ENCODE measurements around the gene HNRNPU. TPM values are rescaled to one million over a fixed set of nuclear protein-coding genes. Genes with fewer than 3 reads are reported as not detected.

Gene HNRNPU
- total RNA-seq, 1 donor from 2014 or later: 167 TPM

DNA sequence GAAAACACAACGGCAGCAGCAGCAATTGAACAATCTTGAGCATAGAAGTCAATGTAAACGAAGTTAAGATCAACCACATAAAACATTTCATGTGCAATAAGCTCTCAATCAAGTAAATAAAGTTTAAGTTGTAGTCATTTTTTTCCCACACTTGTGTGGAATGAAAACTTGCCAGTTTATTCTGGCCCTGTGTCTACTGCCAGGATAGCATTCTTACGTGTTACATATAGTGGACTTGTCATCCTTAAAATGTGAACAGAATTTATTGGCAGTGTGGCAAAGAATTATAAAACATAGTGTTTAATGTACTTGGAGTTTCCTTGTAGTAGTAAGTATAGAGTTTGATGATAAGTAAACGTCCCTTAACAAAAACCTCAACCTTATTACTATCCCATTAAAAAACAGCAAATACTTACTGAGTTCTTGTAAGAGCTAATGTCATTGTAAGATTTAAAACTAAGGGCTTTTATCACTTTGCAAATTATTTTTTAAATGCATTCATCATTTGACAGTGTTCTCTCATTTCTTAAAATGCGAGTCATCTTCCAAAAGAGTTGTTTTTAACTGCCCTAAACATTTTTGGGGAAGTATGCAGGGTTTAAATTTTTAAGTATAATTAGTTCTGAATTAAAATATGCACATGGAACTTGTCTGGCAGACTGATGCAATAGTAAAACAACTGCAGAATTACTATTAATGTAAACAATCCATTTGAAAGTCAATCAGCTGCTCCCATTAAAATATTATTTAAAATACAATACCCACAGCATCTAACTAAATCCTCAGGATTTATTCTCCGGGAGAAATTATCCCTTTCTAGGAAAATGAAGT is 21.0 kb downstream of the HNRNPU start:
- Histone ChIP-seq H3K27ac (replicated peaks) (no peak overlapping the region), H3K27me3 (ENCODE audit: low read depth) (no peaks in the 10 kb centered on the region), H3K4me1 (peaks cover 53% of the 10 kb centered on the region), H3K36me3 (peaks cover 91% of the 10 kb centered on the region), H3K4me3 (no peak overlapping the region), H3K9me3 (replicated peaks) (no peaks in the 10 kb centered on the region)
- intact Hi-C loops (cut with micrococcal nuclease): no loop called here
- TF ChIP-seq, protein P1, sequence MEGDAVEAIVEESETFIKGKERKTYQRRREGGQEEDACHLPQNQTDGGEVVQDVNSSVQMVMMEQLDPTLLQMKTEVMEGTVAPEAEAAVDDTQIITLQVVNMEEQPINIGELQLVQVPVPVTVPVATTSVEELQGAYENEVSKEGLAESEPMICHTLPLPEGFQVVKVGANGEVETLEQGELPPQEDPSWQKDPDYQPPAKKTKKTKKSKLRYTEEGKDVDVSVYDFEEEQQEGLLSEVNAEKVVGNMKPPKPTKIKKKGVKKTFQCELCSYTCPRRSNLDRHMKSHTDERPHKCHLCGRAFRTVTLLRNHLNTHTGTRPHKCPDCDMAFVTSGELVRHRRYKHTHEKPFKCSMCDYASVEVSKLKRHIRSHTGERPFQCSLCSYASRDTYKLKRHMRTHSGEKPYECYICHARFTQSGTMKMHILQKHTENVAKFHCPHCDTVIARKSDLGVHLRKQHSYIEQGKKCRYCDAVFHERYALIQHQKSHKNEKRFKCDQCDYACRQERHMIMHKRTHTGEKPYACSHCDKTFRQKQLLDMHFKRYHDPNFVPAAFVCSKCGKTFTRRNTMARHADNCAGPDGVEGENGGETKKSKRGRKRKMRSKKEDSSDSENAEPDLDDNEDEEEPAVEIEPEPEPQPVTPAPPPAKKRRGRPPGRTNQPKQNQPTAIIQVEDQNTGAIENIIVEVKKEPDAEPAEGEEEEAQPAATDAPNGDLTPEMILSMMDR (IDR thresholded peaks at IDR 0.05; ENCODE audit: borderline replicate concordance): no peak
- no peak for DNase-seq

DNA sequence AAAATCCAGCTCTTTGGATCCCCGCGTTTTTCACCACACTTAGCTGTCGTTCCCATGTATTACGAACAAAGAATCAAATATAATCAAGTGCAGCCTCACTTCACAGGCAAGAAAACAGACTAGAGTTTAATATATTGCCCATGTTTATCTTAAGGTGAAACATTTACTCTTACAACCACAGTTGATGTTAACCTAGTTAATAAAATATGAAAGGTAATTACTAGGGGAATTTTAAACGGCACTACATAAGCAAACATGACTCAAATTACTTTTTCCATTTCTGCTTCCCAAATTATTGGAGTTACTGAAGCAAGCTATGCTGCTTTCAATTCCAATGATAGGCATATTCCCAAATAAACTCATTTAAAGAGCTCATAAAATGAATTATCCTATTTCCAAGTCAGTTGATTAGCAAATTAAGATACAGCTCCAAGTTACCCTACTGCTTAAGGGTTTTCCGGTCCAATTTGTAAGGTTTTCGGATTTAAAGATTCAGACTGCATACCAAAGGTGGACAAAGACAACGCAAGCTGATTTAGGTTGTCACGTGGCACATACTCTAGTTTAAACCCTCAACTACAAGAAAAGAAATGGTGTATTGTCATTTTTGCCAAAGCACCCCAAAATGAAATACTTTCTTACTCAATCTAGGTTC is 22.9 kb downstream of the HNRNPU start:
- TF ChIP-seq, protein P1 (IDR thresholded peaks at IDR 0.05; ENCODE audit: borderline replicate concordance): no peak
- Histone ChIP-seq H3K4me3 (no peak overlapping the region), H3K27ac (replicated peaks) (no peak overlapping the region), H3K4me1 (peaks cover 73% of the 10 kb centered on the region), H3K9me3 (replicated peaks) (no peaks in the 10 kb centered on the region), H3K36me3 (peaks cover 81% of the 10 kb centered on the region), H3K27me3 (ENCODE audit: low read depth) (no peaks in the 10 kb centered on the region)
- intact Hi-C loops (cut with micrococcal nuclease): no loop called here
- DNase-seq: no peak

DNA sequence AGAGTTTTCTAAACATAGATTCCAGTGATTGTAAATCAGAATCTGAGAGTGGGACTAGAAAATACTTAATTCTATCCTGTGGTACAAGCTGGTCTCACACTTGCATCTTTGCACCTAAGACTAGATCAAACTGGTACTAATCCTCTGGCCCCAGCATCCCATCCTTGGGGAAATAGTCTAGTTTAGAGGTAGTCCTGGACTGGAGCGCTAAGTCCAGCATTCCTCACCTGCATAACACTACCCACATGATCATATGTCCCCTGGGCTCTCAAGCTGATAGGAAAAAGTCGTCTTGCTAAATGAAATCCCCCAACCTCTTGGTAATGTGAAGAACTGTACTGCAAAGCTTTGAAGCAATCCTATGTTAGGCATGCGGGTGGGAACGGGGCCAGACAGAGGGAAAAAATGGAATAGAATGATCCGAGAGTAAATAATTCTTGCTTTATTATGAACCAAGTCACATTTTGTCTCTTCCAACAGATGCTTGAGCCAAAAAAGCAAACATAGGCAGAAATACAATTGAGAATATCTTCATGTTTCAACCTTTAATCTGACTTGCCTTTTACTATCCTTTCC is 24.0 kb downstream of the HNRNPU start:
- Histone ChIP-seq H3K36me3 (peaks cover 70% of the 10 kb centered on the region), H3K9me3 (replicated peaks) (no peaks in the 10 kb centered on the region), H3K4me3 (no peak overlapping the region), H3K27me3 (ENCODE audit: low read depth) (no peaks in the 10 kb centered on the region), H3K27ac (replicated peaks) (peak overlapping the region; percentile 33), H3K4me1 (peaks cover 82% of the 10 kb centered on the region)
- DNase-seq: no peak
- TF ChIP-seq, protein P1 (IDR thresholded peaks at IDR 0.05; ENCODE audit: borderline replicate concordance): no peak
- intact Hi-C loops (cut with micrococcal nuclease): no loop called here

DNA sequence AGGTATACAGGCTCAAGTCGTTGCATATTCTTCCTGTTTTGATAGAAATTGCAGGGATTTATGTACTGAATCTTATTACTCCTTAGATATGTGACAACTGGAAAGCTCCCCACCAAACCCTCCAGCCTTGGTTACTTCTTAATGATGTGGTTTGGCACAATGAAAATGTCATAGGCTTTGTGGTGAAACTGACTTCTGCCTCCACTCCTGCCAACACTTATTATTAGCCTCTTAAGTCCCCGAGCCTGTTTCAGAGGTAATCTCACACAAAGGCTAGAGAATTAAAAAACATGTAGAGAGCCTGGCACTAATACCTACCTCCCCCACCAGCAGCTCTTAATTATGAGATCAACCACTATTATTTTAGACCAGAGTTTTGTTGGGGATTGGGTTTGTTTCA is 24.7 kb downstream of the HNRNPU start:
- DNase-seq: no peak
- Histone ChIP-seq H3K27ac (replicated peaks) (peak overlapping the region; percentile 24), H3K4me3 (no peak overlapping the region), H3K9me3 (replicated peaks) (no peaks in the 10 kb centered on the region), H3K27me3 (ENCODE audit: low read depth) (no peaks in the 10 kb centered on the region), H3K4me1 (peaks cover 82% of the 10 kb centered on the region), H3K36me3 (peaks cover 63% of the 10 kb centered on the region)
- intact Hi-C loops (cut with micrococcal nuclease): loop anchor here (10.0 kb wide), 1 partner anchor 135 kb away; no protein-coding TSS in a partner anchor
- TF ChIP-seq, protein P1 (IDR thresholded peaks at IDR 0.05; ENCODE audit: borderline replicate concordance): no peak

DNA sequence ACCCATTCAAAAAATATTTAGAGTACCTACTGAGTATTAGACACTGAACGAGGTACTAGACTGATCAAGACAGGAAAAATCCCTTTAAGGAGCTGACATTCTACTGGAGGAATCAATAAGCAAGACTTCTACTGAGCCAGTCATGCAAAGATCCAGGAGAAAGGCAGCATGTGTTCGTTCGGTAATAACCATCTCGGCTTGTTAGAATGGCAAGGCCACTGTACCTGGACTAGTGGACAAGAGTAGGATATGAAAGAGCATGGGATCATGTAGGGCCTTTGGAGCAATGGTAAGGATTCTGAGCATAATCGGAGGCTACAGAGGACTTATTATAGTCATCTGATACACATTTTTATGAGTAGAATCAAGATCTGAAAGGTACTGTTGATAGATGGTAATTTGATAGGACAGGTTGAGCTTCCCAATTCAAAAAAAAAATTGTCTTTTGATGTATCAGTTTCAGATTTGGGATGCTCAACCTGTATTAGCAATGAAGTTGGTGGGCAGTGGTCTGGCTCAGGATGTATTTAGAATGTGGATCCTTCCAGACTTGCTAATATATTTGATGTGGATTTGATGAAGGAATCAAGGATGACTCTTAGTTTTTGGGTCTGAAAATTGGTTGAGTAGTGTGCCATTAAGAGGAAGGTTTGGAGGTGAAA is 26.6 kb downstream of the HNRNPU start:
- intact Hi-C loops (cut with micrococcal nuclease): loop anchor here (10.0 kb wide), 1 partner anchor 137 kb away; no protein-coding TSS in a partner anchor
- H3K36me3 ChIP-seq: peaks cover 44% of the 10 kb centered on the region
- TF ChIP-seq, protein P1 (IDR thresholded peaks at IDR 0.05; ENCODE audit: borderline replicate concordance): no peak
- no peaks in the 10 kb centered on the region for H3K27me3 ChIP-seq (ENCODE audit: low read depth)
- H3K4me3 ChIP-seq: peak overlapping the region; percentile 79
- H3K9me3 ChIP-seq (replicated peaks): no peaks in the 10 kb centered on the region
- H3K27ac ChIP-seq (replicated peaks): peak overlapping the region; percentile 99
- no peak for DNase-seq
- peaks cover 79% of the 10 kb centered on the region for H3K4me1 ChIP-seq

All from left ventricle myocardium inferior (tissue), 1 donor.